HUES6 (cell line): ENCODE measurements around the gene FAM72B.
"Not testable (repeated sequence)": the region's sequence is repeated elsewhere in the genome, so short reads cannot be mapped to it uniquely, and the experiment has no call there.

ENCODE experiments used
- H3K27ac ChIP-seq: 2 replicates; pipeline ENCODE4 v1.7.0; 2013; ENCODE audit warnings: low read depth, mild to moderate bottlenecking, low read length, inconsistent platforms
- H3K27me3 ChIP-seq: 2 replicates; pipeline ENCODE4 v1.6.1; 2013; ENCODE audit warnings: low read length; ENCODE audit not compliant: control insufficient read depth, insufficient read depth
- H3K36me3 ChIP-seq: 2 replicates; pipeline ENCODE4 v1.6.1; 2013; ENCODE audit warnings: low read length; ENCODE audit not compliant: control insufficient read depth, insufficient read depth
- H3K4me1 ChIP-seq: 2 replicates; pipeline ENCODE4 v1.6.1; 2013; ENCODE audit warnings: low read length; ENCODE audit not compliant: control insufficient read depth, insufficient read depth
- H3K4me3 ChIP-seq: 2 replicates; pipeline ENCODE4 v1.5.1; 2013; ENCODE audit warnings: low read depth, low read length
- H3K9ac ChIP-seq: one replicate; pipeline ENCODE4 v1.6.1; 2013; ENCODE audit warnings: mild to moderate bottlenecking, low read length
- H3K9me3 ChIP-seq: 2 replicates; pipeline ENCODE4 v1.6.1; 2013; ENCODE audit warnings: low read depth, low read length; ENCODE audit not compliant: control insufficient read depth, insufficient read depth

FAM72B gene

GRCh38 chr1:121214544-121215156, 30.5 kb upstream of the FAM72B start:
- H3K9ac ChIP-seq, H3K4me1 ChIP-seq, H3K27me3 ChIP-seq, H3K36me3 ChIP-seq, H3K27ac ChIP-seq, H3K9me3 ChIP-seq, H3K4me3 ChIP-seq: not testable (repeated sequence)

DNA sequence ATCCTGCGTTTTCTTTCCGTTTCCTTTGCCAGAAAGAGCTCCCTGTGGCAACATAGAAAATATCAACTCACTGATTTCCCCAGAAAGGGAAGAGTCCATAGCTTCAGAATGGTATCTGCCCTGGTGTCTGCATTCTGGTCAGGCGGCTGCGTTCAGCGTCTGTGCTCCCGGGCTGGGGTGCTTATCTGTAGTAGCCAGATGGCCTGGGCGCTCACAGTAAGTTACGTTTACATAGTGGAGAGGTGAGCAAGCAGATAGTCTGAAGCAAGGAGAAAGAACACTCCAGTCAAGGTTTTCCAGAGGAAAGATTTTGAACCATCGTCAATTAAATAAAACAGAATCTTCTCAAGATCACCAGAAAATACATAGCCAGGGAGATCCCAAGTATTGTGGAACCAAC, 29.4 kb upstream of the FAM72B start:
- H3K9ac ChIP-seq, H3K27me3 ChIP-seq, H3K4me1 ChIP-seq: not testable (repeated sequence)

GRCh38 chr1:121210778-121211177, 26.6 kb upstream of the FAM72B start:
- not testable (repeated sequence) for H3K4me1 ChIP-seq, H3K9me3 ChIP-seq, H3K36me3 ChIP-seq, H3K4me3 ChIP-seq, H3K9ac ChIP-seq, H3K27me3 ChIP-seq, H3K27ac ChIP-seq

More for the DNA sequence above, 29.4 kb upstream of the FAM72B start:
- H3K36me3 ChIP-seq, H3K9me3 ChIP-seq, H3K4me3 ChIP-seq, H3K27ac ChIP-seq: not testable (repeated sequence)

DNA sequence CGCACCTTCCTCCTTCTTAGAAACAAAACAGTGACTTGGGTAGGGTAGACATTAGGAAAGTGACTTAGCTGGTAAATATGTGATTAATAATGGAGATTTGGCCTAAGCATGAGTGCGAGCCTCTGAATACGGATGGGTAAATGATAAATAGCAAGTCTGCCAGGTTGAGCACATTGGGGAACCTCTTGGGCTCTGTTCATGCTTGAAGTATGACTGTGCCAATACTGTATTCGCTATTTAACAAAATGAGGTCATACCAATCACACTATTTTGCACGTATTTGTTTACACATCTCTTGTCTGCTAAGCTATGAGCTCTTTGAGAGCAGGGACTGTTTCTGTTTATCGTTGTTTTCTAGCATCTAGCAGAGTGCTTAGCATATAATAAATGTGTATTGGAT, 24.2 kb upstream of the FAM72B start:
- H3K36me3 ChIP-seq, H3K27me3 ChIP-seq, H3K4me1 ChIP-seq, H3K9me3 ChIP-seq, H3K9ac ChIP-seq, H3K27ac ChIP-seq, H3K4me3 ChIP-seq: not testable (repeated sequence)

DNA sequence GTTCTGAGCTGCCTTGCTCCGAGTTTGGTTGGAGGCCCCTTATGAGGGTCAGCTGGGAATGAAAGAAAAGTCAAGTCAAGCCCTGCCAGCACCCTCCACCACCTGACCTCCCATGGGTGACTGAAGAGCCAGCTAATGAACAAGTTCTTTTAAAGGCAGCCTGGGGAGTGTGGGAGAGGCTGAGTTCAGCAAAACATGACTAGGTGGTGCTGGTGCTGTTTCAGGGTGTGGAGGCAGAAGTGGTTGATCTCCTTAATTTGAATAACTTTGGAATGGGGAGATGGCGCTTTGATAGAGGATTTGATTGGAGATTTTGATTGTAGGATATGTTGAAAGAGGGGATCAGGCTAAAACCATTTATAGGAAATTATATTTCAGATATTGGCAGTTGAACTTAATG, 23.2 kb upstream of the FAM72B start:
- H3K9me3 ChIP-seq, H3K27ac ChIP-seq, H3K4me3 ChIP-seq, H3K9ac ChIP-seq, H3K36me3 ChIP-seq, H3K27me3 ChIP-seq, H3K4me1 ChIP-seq: not testable (repeated sequence)

- not testable (repeated sequence) for H3K4me3 ChIP-seq, H3K27ac ChIP-seq, H3K36me3 ChIP-seq, H3K4me1 ChIP-seq, H3K9me3 ChIP-seq, H3K27me3 ChIP-seq, H3K9ac ChIP-seq
Observed at GRCh38 chr1:121205786-121206711, 21.9 kb upstream of the FAM72B start.

DNA sequence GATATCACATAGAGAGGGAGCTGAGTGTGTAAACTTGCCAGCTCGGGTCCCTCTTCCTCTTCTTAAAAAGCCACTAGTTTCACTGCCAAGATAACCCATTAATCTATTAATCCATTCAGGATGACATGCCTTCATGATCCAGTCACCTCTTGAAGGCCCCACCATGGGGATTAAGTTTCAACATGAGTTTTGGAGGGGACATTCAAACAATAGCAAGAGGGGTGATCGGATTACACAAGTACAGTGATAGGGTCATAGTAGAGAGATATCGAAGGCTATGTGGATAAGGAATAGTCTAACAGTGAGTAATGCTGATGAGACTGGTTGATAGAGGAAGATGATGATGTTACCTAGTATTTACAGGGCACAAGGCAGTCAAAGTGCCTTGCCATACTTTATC, 18.8 kb upstream of the FAM72B start:
- H3K4me1 ChIP-seq, H3K4me3 ChIP-seq, H3K9ac ChIP-seq, H3K27ac ChIP-seq, H3K9me3 ChIP-seq, H3K36me3 ChIP-seq, H3K27me3 ChIP-seq: not testable (repeated sequence)

GRCh38 chr1:121200985-121201981, 17.1 kb upstream of the FAM72B start:
- not testable (repeated sequence) for H3K27me3 ChIP-seq, H3K9me3 ChIP-seq, H3K27ac ChIP-seq, H3K9ac ChIP-seq, H3K4me3 ChIP-seq, H3K4me1 ChIP-seq, H3K36me3 ChIP-seq

- H3K36me3 ChIP-seq, H3K27me3 ChIP-seq, H3K4me3 ChIP-seq, H3K9me3 ChIP-seq, H3K9ac ChIP-seq, H3K27ac ChIP-seq, H3K4me1 ChIP-seq: not testable (repeated sequence)
Observed at GRCh38 chr1:121200232-121200631, 16.1 kb upstream of the FAM72B start.

DNA sequence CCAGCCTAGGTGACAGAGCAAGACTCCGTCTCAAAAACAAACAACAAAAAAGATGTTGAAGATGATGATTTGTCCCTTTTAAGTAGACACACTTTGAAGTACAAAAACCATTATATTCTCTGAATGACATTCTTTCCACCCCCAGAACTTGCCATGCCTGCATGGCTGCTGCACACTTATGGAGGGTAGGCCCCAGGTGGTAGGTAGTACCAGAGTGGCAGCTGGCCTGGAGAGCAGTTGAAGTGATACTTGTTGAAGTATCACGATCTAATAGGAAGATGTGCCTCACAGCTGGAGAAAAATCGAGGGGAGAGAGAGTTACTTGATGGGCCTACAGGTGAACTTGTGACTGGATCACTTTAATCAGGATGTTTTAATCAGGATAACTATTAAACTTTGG, 15.6 kb upstream of the FAM72B start:
- not testable (repeated sequence) for H3K27me3 ChIP-seq, H3K4me1 ChIP-seq, H3K36me3 ChIP-seq, H3K4me3 ChIP-seq, H3K27ac ChIP-seq, H3K9me3 ChIP-seq, H3K9ac ChIP-seq
